NT2/D1 (cell line): Measurements from ENCODE around the gene MTHFD2.

Experiments used
- SUZ12 ChIP-seq: IDR thresholded peaks from 2 replicates; pipeline ENCODE4 v1.6.1; 2011; ENCODE audit not compliant: insufficient read length, insufficient read depth; ENCODE audit errors: extremely low read depth
- YY1 ChIP-seq: IDR thresholded peaks from 2 replicates; pipeline ENCODE4 v1.6.1; 2011; ENCODE audit not compliant: insufficient read length, insufficient read depth
- ZNF274 ChIP-seq: IDR thresholded peaks from 2 replicates; pipeline ENCODE4 v1.6.1; 2011; ENCODE audit warnings: mild to moderate bottlenecking, low read depth, low read length

DNA sequence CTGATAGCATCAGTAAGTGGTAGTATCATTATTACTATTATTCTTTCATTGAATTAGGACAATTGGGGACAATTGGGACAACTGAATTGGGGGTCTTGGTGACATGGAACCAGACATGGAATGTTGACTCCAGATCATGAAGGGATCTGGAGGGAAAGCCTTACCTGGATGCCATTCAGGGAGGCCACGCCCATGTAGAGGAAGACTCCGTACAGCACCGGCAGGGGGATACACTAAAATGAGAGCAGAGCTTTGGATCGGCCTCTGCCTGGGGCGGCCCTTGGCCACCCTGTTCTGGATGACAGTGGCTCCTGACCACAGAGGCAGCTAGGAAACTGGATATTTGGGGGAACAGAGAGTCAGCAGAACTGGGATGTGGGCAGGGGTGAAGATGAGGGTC lies 29.2 kb downstream of the MTHFD2 start:
- TF ChIP-seq YY1 = no peak
- no peak for TF ChIP-seq ZNF274
- TF ChIP-seq SUZ12 = no peak
